A549 (cell line): Measurements from ENCODE around the gene TCAIM. TPM values are rescaled to one million over a fixed set of nuclear protein-coding genes. Genes with fewer than 3 reads are reported as not detected.

Source experiments
- ATAC-seq, 2 experiments: fragments of 200-7000 bp in 1 of 2; fragments of >200 bp in 1 of 2; cut with Nextera tagmentation in 1 of 2; cut with Tn5 transposase in 1 of 2; 3 replicates each; pipeline versions ENCODE4 v1.8.0 to v1.9.1; 2018 to 2020; ENCODE audit warnings: mild to moderate bottlenecking in 1 of 2, moderate library complexity in 1 of 2
- CTCF ChIA-PET: fragments of 300-600 bp; sonication (Branson Sonifier 250); formaldehyde crosslinking; extraction: SDS; loops from one replicate; lab custom pipeline; 2021; ENCODE audit warnings: antibody characterized with exemption, inconsistent platforms; lab: Yijun Ruan, JAX
- POLR2A ChIA-PET: fragments of 350-600 bp; formaldehyde crosslinking; extraction: SDS; loops from one replicate; lab custom pipeline; 2021; ENCODE audit warnings: antibody characterized with exemption, inconsistent platforms; lab: Yijun Ruan, JAX
- DNase-seq, 2 experiments: peaks; one replicate each; pipeline versions ENCODE4 v3.0.0 to v3.0.0-alpha.2; 2011 to 2016; ENCODE audit warnings: low read depth in 1 of 2, low spot score in 1 of 2
- FAIRE-seq: peaks from 2 replicates; lab custom pipeline; 2011; peaks lifted over from hg19 to GRCh38; lab: Jason Lieb, UNC
- H3K27ac ChIP-seq, 2 experiments: fragments of >200 bp; sonication (Bioruptor Twin); formaldehyde crosslinking; 3 replicates each; pipeline ENCODE4 v1.5.1; 2016 to 2017
- H3K4me1 ChIP-seq: fragments of >200 bp; sonication (Bioruptor Twin); formaldehyde crosslinking; 3 replicates; pipeline ENCODE4 v1.6.1; 2016
- H3K4me2 ChIP-seq: fragments of >200 bp; sonication (Bioruptor Twin); formaldehyde crosslinking; 3 replicates; pipeline ENCODE4 v1.6.1; 2016
- H3K4me3 ChIP-seq: fragments of >200 bp; sonication (Bioruptor Twin); formaldehyde crosslinking; 3 replicates; pipeline ENCODE4 v1.5.1; 2016
- H3K9me3 ChIP-seq: fragments of >200 bp; sonication (Bioruptor Twin); formaldehyde crosslinking; 3 replicates; pipeline ENCODE4 v1.6.1; 2016
- CHD2 ChIP-seq: fragments of 150-350 bp; IDR thresholded peaks from 2 replicates; pipeline ENCODE4 v1.6.1; 2014; ENCODE audit warnings: low read length; ENCODE audit not compliant: partially characterized antibody
- EHMT2 ChIP-seq: fragments of 200-600 bp; sonication (generic); IDR thresholded peaks from 2 replicates; pipeline ENCODE4 v1.6.1; 2016; ENCODE audit warnings: antibody characterized with exemption, low read depth, mild to moderate bottlenecking, moderate library complexity
- FOSB ChIP-seq: fragments of 250-450 bp; sonication (Bioruptor Pico); IDR thresholded peaks from 2 replicates; pipeline ENCODE4 v1.5.0; 2020; ENCODE audit warnings: mild to moderate bottlenecking, moderate library complexity
- HDAC2 ChIP-seq: fragments of 200-600 bp; sonication (generic); IDR thresholded peaks from 2 replicates; pipeline ENCODE4 v1.6.1; 2016
- HEYL ChIP-seq: fragments of 250-450 bp; sonication (Bioruptor Pico); IDR thresholded peaks from 2 replicates; pipeline ENCODE4 v1.8.0; 2021; ENCODE audit warnings: mild to moderate bottlenecking, moderate library complexity
- HOXA7 ChIP-seq: fragments of 250-450 bp; sonication (Bioruptor Pico); IDR thresholded peaks from 2 replicates; pipeline ENCODE4 v1.5.0; 2020; ENCODE audit warnings: mild to moderate bottlenecking, moderate library complexity
- KDM1A ChIP-seq: fragments of 200-600 bp; sonication (generic); IDR thresholded peaks from 2 replicates; pipeline ENCODE4 v1.6.1; 2016; ENCODE audit warnings: low read depth, mild to moderate bottlenecking
- KDM5A ChIP-seq: fragments of 200-600 bp; sonication (generic); IDR thresholded peaks from 2 replicates; pipeline ENCODE4 v1.6.1; 2016; ENCODE audit warnings: antibody characterized with exemption, mild to moderate bottlenecking
- MAFK ChIP-seq: fragments of 450-650 bp; IDR thresholded peaks from 2 replicates; pipeline ENCODE4 v1.6.1; 2014; ENCODE audit not compliant: partially characterized antibody
- NPAS2 ChIP-seq: fragments of 250-450 bp; sonication (Bioruptor Pico); IDR thresholded peaks from 2 replicates; pipeline ENCODE4 v1.8.0; 2022; ENCODE audit warnings: mild to moderate bottlenecking, moderate library complexity, borderline replicate concordance
- NR3C1 ChIP-seq: fragments of >200 bp; sonication (Bioruptor Twin); formaldehyde crosslinking; IDR thresholded peaks from 3 replicates; pipeline ENCODE4 v1.6.1; 2017
- POLR2AphosphoS2 ChIP-seq: conservative IDR thresholded peaks from 2 replicates; pipeline ENCODE4 v1.6.1; 2012; ENCODE audit warnings: low read length, improper control_type of control experiment, inconsistent platforms
- RAD21 ChIP-seq, 2 experiments: fragments of >200 bp in 1 of 2; sonication (Bioruptor Twin) in 1 of 2; formaldehyde crosslinking in 1 of 2; IDR thresholded peaks in 1 of 2; conservative IDR thresholded peaks in 1 of 2; 2 replicates in 1 of 2; 3 replicates in 1 of 2; pipeline ENCODE4 v1.6.1; 2012 to 2018; ENCODE audit warnings: inconsistent platforms in 1 of 2
- RARB ChIP-seq: fragments of 250-450 bp; sonication (Bioruptor Pico); IDR thresholded peaks from 2 replicates; pipeline ENCODE4 v1.8.0; 2021; ENCODE audit warnings: mild to moderate bottlenecking, moderate library complexity
- RCOR1 ChIP-seq: fragments of 150-350 bp; IDR thresholded peaks from 2 replicates; pipeline ENCODE4 v1.6.1; 2014; ENCODE audit warnings: antibody characterized with exemption, low read length, low read depth
- RNF2 ChIP-seq: fragments of 200-600 bp; sonication (generic); IDR thresholded peaks from 2 replicates; pipeline ENCODE4 v1.6.1; 2016; ENCODE audit warnings: low read depth, mild to moderate bottlenecking, antibody characterized with exemption, moderate library complexity, borderline replicate concordance
- ZC3H11A ChIP-seq: fragments of 450-650 bp; IDR thresholded peaks from 2 replicates; pipeline ENCODE4 v1.6.1; 2014; ENCODE audit warnings: antibody characterized with exemption, mild to moderate bottlenecking
- WGBS: methylation state at CpG from one replicate; pipeline ENCODE4 v1.1.6; 2017; ENCODE audit errors: missing lambda C conversion rate; 5-methylcytosine and 5-hydroxymethylcytosine counted together
- polyA plus RNA-seq, 4 experiments: library from polyadenylated mRNA; depleted of rRNA in 3 of 4; stranded (reverse); fragments of >200 nt; fragmentation: RNase III in 1 of 4; extraction: RNeasy Plus Mini Kit Qiagen cat#74134 plus additional on column Dnase treatment in 1 of 4; gene quantifications; 2 replicates in 3 of 4; 3 replicates in 1 of 4; pipeline ENCODE4 v1.2.3, GENCODE V29; 2011 to 2017
- TF ChIP-seq, protein P1 (sequence below): fragments of >200 bp; sonication (Bioruptor Twin); formaldehyde crosslinking; IDR thresholded peaks from 2 replicates; pipeline ENCODE4 v1.6.1; 2016
- TF ChIP-seq, protein P2 (sequence below): fragments of 450-650 bp; IDR thresholded peaks from 2 replicates; pipeline ENCODE4 v1.6.1; 2014; ENCODE audit warnings: antibody characterized with exemption
- TF ChIP-seq, protein P3 (sequence below): fragments of 200-600 bp; sonication (generic); IDR thresholded peaks from 2 replicates; pipeline ENCODE4 v1.6.1; 2016; ENCODE audit warnings: antibody characterized with exemption, mild to moderate bottlenecking, moderate library complexity

TCAIM gene
- polyA plus RNA-seq, 2 of the 4 experiments (the other 2 are of a cell fraction) = 10.8 to 19.2 TPM

DNA sequence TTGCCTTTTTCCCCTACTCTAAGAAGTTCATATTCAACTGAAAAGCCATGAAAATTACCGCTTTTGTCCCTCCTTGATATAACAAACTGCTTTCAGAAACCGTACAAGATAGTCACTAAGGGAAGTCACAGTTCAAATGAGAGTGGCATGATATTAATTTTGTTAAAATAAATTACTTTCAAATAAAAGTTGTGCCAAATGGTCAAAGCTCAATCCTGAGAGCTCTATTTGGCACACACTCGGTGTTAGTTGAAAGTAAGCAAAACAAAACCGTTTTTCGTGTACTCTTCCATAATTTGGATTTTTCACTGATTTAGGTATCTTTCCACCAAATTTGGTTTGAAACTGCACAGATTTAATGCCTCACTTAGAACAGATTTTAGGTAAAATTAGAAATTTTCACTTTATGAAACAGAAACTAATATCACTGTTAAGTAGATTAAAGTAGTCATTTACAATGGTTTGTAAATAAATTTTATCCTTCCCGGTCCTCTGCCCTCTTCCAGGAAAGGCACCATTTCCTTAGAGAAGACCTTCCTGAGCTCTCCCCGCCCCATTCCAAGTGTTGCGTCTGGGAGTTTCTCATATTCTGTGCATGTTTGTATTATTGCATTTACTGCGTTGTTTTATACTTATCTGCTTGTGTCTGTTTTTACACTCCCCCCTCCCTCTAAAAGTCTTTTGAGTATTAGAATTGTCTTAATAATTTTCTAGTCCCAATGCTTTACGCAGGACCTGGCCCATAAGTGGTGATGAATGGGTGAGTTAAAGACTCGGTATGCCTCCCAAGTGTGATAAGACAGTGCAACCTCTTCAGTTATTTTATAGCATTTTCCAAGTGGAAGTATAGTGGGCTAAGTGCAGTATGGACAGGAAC lies 853 bp downstream of the TCAIM start:
- ATAC-seq (no peak), DNase-seq (no peak), FAIRE-seq (no peak)
- H3K4me3 ChIP-seq = peak overlapping the region; percentile 73
- WGBS = 43% methylated on average over 11 of the region's 11 CpGs
- CTCF ChIA-PET = interaction anchor here (0.7 to 0.9 kb wide), 2 partner anchors 9 to 52 kb away, joined by 3 read pairs; no protein-coding TSS in a partner anchor
- POLR2A ChIA-PET = interaction anchor here (1.3 to 1.7 kb wide), 5 partner anchors 16 to 637 kb away, joined by 3 to 8 read pairs (median 8); partner anchors contain the start of genes EXOSC7, KIAA1143, KIF15 and ZDHHC3
- H3K4me2 ChIP-seq = peak overlapping the region; percentile 94
- peaks cover 9% of the 10 kb centered on the region; the same call in 2 of the 3 replicates for H3K4me1 ChIP-seq
- H3K27ac ChIP-seq = peak overlapping the region; percentile 99
- H3K9me3 ChIP-seq = no peaks in the 10 kb centered on the region
- no peak for TF ChIP-seq HEYL (CRISPR knock-in tag)
- TF ChIP-seq FOSB (CRISPR knock-in tag) = no peak

DNA sequence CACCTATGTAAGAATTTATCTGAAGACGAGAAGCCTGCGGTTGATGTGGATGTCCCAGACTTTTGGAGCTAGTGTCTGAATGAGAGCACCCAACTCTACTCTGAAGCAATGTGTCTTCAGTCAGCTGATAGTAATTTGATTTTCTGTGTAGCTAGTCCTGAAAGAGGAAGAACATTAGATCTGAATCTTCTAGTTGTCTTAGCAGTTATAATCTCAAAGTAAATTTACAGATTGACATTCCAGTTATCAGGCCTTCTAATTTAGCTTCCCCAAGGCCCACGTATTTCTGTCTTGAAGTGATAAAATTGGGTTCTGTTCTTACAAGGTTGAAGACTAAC lies 1.5 kb downstream of the TCAIM start:
- Histone ChIP-seq H3K4me3 (peak overlapping the region; percentile 73; the same call in 2 of the 3 replicates), H3K4me2 (peak overlapping the region; percentile 94), H3K4me1 (peaks cover 9% of the 10 kb centered on the region; the same call in 2 of the 3 replicates), H3K27ac (no peak overlapping the region), H3K9me3 (no peaks in the 10 kb centered on the region)
- no peak for TF ChIP-seq CHD2
- no peak for TF ChIP-seq MAFK
- no peak for TF ChIP-seq ZC3H11A
- TF ChIP-seq KDM1A = no peak
- TF ChIP-seq, protein P1, sequence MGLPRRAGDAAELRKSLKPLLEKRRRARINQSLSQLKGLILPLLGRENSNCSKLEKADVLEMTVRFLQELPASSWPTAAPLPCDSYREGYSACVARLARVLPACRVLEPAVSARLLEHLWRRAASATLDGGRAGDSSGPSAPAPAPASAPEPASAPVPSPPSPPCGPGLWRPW = no peak
- no peak for TF ChIP-seq EHMT2
- TF ChIP-seq NR3C1 = no peak
- no peak for TF ChIP-seq RARB (CRISPR knock-in tag)
- no peak for TF ChIP-seq HDAC2
- TF ChIP-seq, protein P2, sequence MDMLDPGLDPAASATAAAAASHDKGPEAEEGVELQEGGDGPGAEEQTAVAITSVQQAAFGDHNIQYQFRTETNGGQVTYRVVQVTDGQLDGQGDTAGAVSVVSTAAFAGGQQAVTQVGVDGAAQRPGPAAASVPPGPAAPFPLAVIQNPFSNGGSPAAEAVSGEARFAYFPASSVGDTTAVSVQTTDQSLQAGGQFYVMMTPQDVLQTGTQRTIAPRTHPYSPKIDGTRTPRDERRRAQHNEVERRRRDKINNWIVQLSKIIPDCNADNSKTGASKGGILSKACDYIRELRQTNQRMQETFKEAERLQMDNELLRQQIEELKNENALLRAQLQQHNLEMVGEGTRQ = no peak
- no peak for TF ChIP-seq RCOR1
- TF ChIP-seq KDM5A = no peak
- TF ChIP-seq, protein P3, sequence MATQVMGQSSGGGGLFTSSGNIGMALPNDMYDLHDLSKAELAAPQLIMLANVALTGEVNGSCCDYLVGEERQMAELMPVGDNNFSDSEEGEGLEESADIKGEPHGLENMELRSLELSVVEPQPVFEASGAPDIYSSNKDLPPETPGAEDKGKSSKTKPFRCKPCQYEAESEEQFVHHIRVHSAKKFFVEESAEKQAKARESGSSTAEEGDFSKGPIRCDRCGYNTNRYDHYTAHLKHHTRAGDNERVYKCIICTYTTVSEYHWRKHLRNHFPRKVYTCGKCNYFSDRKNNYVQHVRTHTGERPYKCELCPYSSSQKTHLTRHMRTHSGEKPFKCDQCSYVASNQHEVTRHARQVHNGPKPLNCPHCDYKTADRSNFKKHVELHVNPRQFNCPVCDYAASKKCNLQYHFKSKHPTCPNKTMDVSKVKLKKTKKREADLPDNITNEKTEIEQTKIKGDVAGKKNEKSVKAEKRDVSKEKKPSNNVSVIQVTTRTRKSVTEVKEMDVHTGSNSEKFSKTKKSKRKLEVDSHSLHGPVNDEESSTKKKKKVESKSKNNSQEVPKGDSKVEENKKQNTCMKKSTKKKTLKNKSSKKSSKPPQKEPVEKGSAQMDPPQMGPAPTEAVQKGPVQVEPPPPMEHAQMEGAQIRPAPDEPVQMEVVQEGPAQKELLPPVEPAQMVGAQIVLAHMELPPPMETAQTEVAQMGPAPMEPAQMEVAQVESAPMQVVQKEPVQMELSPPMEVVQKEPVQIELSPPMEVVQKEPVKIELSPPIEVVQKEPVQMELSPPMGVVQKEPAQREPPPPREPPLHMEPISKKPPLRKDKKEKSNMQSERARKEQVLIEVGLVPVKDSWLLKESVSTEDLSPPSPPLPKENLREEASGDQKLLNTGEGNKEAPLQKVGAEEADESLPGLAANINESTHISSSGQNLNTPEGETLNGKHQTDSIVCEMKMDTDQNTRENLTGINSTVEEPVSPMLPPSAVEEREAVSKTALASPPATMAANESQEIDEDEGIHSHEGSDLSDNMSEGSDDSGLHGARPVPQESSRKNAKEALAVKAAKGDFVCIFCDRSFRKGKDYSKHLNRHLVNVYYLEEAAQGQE = no peak
- no peak for TF ChIP-seq HOXA7 (CRISPR knock-in tag)
- TF ChIP-seq RNF2 = no peak
- TF ChIP-seq POLR2AphosphoS2 = no peak
- no peak for TF ChIP-seq NPAS2 (CRISPR knock-in tag)
- TF ChIP-seq RAD21 (conservative IDR thresholded peaks at IDR 0.05 in 1 of 2, IDR thresholded peaks at IDR 0.05 in 1 of 2) = no peak
- CTCF ChIA-PET = interaction anchor here (0.7 to 0.9 kb wide), 2 partner anchors 9 to 51 kb away, joined by 3 read pairs; no protein-coding TSS in a partner anchor
- 85% methylated on average over 3 of the region's 3 CpGs for WGBS
- FAIRE-seq (no peak), DNase-seq (no peak), ATAC-seq (no peak)
- POLR2A ChIA-PET = no interaction called here
